ENCODE results near the gene SPAG7. TPM values are rescaled to one million over a fixed set of nuclear protein-coding genes. Genes with fewer than 3 reads are reported as not detected.

Gene SPAG7
- total RNA-seq, 1 donor from 2014 or later: 50.3 TPM

DNA sequence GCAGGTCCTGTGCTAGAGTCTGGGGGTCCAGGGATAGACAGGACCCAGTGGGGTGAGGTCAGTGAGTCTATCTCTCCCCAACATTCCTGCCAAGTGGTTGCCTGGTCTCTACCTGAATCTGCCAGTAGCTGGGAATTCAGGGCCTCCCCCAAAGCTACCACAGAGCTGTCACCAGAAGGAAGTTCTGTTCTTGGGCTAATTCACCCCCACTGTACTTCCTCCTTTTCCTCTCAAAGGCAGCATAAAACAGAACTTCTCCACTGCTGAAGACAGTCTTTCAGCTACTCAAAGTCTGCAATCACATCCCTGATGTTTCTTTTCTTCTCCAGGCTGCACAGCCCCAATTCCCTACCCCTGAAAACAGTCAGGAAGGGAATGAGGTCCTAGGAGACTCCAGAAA, 11.1 kb upstream of the SPAG7 start:
- intact Hi-C loops (cut with micrococcal nuclease): no loop called here

DNA sequence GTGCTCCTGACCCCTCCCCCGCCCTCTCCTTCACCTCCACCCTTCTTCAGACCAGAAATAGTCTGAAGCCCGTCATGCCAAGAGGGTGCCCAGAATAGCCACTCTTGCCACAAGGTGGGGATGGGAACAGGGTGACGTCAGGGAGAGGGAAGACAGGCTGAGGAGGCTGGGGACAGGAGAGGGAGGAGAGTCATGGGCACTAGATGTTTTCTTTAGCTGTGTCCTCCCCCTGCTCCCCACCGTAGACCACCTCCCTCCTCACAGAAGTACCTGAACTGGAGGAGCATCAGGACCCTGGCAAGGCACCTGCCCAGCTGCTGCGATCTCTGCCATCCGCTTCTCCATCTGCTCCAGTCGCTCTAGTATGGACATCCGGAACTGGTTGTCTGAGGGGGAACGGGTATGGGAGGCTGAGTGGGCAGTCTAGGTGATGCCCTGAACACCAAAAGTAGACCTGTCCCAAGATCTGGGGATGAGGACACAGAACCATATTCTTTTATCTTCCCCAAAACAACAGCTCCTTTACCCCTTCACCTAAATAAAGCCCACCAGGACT, 6.6 kb upstream of the SPAG7 start:
- intact Hi-C loops (cut with micrococcal nuclease): no loop called here

DNA sequence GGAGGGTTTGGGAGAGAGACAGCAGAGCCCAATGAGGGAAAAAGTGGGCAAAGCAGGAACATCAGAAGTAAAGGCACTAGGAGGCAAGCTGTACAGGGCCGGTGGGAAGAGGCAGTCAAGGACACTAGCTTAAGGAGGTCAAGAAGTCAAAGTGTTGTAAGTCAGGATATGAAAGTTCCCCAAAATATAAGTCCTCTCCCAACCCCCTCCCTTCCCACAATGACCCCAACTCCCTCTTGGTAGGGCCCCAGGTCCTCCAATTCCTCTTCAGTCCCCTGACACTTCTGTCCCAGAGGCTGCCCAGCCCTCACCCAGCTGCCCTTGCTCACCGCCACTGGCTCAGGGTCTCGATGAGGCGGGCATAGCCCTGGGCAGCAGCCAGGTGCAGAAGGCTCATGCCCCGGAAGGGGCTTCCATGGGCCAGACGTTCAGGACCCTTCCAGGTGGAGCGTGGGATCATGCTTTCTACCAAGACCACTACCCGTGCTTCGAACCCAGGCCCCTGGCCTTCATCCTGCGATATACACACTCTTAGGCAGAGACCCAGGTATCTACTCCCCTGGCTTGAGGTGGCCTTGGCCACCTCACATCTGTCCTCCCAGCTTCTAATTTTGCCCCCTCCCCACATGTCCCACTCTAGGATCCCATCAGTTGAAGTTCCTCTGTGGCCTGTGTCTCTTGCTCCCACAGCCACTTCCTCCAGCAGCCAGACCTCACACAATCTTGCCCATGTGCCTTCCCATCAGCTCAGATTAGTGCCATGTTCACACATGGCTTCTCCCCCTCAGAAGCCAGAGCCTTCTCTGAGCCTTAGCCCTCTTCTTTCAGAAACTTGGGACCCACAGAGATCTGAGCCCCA, 5.9 kb upstream of the SPAG7 start:
- intact Hi-C loops (cut with micrococcal nuclease): no loop called here

DNA sequence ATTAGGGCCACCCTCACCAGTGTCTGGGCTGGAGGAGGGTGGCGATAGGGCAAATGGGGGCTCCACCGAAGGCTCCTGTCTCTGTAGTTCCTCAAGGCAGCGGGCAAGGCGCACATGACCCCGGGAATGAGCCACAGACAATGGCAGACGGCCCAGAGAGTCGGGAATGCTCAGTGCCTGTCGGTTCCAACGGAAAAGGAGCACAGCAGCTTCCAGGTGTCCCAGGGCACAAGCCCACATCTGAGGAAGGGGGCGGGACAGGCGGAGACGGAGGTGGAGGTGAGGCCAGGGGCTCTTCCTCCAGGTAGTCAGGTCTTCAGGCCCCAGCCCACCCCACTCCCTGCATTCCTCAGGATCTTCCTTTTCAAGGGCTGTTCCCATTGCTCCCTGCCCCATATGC, 5.1 kb upstream of the SPAG7 start:
- intact Hi-C loops (cut with micrococcal nuclease): no loop called here

DNA sequence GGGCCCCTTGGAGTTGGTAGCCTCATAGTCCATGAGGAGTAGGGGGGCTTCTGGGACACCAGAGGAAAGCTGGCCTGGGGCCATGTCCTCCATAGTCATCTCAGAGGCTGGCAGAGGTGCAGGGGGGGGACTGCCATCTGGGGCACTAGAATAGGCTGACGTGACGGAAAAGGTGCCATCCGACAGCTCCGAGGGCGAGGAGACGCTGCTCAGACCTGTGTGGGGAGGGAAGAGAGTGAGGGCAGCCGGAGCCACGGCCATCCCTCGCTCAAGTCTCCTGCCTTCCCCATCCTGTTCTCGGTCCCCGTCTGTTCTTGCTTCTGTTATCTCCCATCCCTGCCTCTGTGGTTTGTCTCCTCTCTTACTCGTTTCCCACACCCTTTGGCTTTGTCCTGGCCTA, 4.7 kb upstream of the SPAG7 start:
- intact Hi-C loops (cut with micrococcal nuclease): no loop called here

DNA sequence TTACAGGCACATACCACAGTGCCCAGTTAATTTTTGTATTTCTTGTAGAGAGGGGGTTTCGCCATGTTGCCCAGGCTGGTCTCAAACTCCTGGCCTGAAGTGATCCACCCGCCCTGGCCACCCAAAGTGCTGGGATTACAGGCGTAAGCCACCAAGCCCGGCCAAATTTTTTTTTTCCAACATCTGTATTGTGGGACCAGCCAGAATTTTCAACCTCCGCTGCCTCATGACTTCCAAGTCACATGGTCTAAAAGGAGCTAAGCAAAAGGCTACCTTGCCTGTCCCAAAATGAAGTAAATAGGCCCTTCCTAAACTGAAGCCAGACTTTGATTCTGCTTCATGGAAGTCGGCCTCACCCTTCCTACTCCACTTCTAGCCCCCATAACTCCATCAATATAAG, 4.2 kb upstream of the SPAG7 start:
- intact Hi-C loops (cut with micrococcal nuclease): no loop called here

DNA sequence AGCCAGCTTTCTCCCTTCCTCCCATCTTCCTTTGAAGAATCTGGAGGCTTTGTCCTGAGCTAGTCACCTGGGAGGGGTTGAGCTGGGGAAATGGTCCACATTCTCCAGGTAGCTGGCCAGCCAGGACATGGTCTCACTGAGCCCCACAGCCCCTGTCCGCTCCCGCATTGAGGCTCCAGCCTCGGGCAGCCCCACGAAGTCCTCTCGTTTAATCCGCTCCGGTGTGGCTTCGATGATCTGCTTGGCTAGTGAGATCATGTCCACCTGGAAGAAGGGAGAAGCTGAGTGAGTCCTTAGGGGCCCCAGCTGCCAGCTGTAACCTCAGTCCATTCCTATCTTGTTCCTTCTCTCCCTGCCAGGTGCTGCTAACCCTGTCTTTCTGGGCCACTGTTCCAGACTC, 2.7 kb upstream of the SPAG7 start:
- intact Hi-C loops (cut with micrococcal nuclease): no loop called here

DNA sequence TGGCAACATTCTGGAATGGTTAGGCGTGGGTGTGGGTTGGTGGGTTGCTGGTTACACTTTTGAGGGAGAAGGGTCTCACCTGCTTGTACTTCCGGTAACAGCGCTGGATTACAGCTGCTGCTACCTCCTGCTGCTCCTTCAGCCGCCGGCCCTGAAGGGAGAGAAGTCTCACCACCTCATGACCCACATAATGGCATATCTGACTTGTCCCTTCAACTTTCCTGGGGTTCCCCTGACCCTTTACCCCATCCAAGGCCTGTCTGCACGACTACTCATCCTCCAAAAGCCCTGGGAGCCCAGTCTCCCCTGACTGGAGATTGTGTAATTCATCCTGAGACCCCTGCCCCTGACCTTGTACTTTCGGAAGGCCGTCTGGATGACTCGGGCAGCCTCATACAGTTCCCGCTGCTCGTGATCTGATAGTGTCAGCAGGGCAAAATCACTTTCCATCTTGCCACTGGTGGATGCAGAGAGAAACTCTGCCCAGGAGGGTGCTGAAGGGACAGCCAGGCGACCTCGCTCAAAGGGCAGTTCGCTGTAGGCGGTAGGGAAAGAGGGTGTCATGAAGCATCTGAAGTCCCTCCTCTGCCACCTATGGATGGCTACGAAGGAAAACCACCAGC, 2.0 kb upstream of the SPAG7 start:
- intact Hi-C loops (cut with micrococcal nuclease): no loop called here

DNA sequence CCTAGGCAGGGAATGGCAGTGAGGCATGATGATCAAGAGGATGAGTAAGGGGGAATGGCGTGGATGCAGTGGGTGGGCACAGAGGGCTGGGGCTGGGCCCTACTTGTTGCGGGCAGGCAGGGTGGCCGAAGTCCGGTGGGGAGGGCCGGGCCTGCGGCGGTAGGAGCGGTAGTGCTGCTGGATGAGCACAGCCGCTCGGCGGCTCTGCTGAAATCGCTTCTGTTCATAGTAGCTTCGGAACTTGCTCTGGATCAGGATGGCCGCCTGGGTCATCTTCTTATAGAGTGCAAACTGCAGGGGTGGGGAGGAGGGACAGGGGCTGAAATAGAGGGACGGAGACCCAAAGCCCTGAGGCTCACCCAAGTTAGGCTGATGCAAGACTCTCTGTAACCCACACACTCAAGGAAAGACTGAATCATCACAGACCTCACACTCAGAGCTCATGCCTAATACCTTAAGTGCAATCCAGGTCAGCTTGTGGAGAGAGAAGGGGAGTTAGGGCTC, 1.5 kb upstream of the SPAG7 start:
- intact Hi-C loops (cut with micrococcal nuclease): no loop called here

DNA sequence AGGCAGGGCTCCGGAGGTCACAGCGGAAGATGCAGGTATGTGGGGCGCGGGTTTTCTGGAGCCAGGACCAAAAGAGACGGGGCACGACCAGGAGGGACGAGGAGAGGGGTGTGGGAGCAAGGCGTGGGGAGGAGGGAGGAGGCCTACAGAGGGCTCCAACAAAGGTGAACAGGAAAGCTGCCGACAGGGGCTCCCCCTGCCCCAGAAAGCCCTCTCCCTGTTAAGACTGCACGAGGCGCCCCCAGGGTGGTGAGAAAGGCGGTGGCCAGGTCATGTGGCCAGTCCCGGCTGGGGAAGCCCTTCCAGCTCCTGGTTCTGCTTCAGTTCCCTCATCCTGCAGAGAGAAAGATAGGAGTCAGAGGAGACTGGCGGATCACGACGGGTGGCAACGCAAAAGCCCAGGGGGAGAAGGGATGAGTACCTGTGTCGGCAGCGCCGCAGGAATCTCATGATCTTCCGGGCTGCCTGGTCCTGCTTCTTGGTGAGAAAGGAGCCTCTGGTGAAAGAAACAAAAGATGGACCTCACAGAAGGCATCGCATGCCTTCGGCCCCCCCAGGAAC, 949 bp upstream of the SPAG7 start:
- intact Hi-C loops (cut with micrococcal nuclease): no loop called here

DNA sequence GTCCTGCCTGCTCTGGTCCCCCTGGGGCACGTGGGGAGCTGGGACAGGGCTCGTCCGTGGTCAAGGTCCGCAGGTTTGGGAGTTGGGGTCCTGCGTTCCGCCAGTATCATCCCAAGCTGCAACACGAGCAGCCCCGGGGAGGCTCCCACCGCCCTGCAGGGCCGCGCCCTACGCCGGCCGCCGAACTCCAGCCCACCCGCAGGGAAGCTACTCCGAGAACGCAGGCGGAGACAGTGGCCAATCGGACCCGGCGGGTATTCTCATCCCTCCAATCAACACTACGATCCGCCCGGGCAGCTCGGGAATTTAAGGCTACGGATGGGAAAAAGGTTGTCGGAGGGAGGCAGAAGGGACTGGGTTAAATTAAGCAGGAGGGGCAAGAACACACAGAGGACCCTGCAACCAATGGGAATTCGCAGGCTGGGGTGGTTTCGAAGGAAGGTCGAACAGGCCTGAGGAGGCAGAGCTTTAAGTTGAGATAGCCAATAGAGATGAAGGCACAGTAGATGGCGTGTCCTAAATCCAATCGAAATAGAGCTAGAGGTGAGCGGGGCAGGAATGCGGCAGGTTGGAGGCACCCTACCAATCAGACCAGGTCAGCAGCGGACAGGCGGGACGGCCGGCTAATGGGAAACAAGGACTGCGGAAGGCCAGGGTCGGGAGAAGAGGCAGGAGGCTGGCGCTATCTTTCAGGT, 626 bp downstream of the SPAG7 start:
- intact Hi-C loops (cut with micrococcal nuclease): loop anchor here (1.0 kb wide), 4 partner anchors 18 to 58 kb away; partner anchors contain the start of genes CAMTA2, RNF167 and SLC25A11

DNA sequence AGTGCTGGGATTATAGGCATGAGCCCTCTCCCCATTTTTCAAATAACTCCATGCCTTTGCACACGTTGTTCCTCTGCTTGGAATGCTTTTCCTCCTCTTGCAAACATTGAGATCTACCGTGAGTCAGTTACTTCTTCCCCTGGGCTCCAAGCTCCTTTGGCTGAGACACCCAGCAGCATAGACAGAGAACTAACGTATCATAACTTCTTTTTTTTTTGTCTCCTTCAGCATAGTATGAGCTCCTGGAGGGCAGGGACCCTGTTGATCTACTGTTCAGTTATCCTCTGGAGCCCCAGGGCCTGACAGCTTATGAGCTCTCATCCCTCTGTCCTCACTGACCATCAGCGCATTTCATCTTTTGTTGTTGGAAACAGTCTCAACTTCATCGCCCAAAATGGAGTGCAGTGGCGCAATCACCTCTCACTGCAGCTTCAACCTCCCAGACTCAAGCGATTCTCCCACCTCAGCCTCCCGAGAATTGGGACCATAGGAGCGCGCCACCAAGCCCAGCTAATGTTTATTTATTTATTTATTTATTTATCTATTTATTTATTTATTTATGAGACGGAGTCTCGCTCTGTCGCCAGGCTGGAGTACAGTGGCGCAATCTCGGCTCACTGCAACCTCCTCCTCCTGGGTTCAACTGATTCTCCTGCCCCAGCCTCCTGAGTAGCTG, 2.2 kb downstream of the SPAG7 start:
- intact Hi-C loops (cut with micrococcal nuclease): no loop called here

DNA sequence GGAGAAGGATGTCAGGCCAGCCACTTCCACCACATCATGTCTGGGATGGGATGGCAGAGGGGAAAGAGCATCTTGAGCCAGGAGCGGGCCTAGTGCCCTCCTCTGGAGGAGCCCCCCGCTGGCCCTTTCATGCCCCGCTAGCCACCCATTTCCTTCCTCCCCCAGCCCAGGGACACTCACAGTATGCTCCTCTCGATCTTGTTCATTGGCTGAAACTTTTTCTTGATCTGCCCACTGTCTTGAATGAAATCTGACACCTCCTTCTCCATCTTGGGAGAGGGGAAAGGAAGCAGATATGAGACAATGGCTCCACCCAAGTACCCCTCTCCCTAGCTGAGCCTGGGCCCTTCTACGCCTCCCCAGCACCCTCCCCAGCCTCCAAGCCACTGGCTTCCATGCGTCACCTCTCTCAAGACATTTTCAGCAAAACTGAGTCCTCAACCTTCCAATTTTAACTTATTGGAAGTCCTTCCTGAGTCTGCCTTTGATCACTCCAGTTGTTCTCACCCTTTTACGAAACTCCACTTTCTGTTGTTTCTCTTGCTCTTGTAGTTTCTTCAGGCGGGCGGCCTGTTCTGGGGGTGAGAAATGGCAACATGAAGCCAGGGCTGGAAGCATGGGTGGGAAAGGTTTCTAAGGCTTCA, 7.2 kb downstream of the SPAG7 start:
- intact Hi-C loops (cut with micrococcal nuclease): no loop called here

DNA sequence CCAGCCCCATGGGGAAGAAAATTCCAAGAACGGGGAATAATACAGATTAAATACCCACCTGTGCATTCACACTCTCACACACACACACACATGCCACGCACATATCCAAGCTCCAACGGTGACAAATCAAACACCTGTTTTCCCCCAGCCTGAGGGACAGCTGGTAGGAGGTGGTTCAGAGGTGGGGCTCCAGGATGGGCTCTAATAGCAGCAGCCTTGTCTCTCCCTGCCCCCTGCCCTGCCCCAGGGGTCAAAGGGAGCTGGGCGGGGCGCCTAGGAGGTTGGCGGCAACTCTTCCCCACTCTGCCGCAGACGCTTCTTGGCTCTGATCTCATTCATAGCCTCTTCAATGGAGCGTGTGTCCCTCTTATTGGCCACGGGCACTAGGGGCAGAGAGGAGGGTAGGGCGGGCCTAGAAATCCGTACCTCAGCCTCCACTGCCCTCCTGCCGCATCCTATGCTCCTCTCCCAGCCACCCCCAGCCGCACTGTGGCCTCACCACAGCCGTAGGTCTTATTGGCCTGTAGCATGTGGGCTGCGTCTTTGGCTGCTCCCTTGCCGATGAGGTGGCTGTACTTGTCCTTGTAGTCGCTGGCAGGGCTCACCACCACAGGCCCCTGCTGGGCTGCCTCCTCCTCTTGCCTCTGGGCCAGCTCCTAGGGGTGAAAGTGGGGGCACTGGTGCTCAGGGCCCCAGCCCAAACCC, 8.2 kb downstream of the SPAG7 start:
- intact Hi-C loops (cut with micrococcal nuclease): no loop called here

DNA sequence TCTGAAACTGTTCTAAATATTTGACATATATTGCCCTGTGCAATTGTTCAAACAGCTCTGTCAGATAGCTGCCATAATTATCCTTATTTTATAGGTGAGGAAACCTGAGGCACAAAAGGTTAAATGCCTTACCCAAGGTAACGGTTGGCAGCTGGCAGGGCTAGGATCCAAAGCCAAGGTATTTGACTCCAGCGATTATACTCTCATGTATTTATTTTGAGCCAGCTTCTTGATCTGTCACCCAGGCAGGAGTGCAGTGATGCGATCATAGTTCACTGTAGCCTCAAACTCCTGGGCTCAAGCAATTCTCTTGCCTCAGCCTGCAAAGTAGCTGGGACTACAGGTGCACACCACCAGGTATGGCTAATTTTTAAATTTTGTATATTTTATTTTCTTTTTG, 9.5 kb downstream of the SPAG7 start:
- intact Hi-C loops (cut with micrococcal nuclease): no loop called here

DNA sequence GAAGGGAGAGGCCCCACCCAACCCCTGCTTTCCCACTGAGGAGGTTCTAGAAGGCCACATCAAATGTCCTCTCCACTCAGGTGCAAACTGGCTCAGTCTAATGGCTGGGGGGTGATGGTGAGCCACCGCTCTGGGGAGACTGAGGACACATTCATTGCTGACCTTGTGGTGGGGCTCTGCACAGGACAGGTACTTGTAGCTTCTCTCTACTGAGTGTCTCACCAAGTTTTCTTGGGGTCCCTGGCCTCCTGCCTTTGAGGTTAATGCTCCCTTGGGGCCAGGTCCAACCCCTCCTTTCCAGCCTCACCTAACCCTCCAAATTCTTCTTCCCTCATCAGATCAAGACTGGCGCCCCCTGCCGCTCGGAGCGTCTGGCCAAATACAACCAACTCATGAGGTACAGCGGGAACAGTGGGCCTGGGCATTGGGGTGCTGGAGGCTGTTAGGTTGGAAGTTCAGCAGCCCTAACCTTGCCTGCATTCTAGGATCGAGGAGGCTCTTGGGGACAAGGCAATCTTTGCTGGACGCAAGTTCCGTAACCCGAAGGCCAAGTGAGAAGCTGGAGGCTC, 11.0 kb downstream of the SPAG7 start:
- intact Hi-C loops (cut with micrococcal nuclease): no loop called here

DNA sequence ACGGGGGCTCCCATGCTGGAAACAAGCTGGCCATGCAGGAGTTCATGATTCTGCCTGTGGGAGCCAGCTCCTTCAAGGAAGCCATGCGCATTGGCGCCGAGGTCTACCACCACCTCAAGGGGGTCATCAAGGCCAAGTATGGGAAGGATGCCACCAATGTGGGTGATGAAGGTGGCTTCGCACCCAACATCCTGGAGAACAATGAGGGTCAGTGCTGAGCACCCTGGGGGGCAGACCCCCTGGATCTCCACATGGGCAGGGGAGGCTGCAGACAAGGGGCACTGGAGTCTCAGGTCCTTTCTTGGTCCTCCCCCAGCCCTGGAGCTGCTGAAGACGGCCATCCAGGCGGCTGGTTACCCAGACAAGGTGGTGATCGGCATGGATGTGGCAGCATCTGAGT, 12.5 kb downstream of the SPAG7 start:
- intact Hi-C loops (cut with micrococcal nuclease): no loop called here

DNA sequence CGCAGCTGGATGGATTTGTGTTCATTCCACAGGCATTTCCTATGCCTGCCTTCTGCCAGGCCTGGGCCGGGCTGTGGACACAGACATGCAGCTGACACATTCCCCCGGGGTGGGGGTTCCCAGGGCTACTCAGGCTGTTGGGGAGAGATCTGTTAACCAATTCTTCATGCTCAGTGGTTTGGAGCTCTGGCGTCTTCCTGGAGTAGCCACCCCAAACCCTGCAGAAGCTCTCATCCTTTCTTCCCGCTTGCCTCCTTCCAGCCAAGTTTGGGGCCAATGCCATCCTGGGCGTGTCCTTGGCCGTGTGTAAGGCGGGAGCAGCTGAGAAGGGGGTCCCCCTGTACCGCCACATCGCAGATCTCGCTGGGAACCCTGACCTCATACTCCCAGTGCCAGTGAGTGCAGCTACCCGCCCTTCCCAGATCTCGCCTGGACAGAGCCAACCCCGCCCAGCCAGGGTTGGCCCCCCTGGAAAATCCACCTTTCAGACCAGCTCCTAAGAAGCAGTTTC, 14.1 kb downstream of the SPAG7 start:
- intact Hi-C loops (cut with micrococcal nuclease): no loop called here

DNA sequence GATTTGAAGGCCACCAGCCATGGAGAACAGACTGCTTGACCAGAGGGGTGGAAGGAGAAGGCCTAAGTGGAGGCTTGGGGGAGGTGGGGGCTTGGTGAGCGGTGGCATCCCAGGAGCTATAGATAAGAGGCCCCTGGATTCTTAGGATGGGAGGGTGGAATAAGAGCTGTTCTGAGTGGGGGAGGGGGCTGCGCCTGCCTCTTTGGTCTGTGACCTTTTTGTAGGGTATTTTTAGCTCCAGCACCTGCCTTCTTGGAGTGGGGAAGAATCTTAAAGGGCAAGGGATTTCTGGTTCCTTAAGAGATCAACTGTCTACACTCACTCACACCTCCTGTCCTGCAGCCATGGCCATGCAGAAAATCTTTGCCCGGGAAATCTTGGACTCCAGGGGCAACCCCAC, 16.1 kb downstream of the SPAG7 start:
- intact Hi-C loops (cut with micrococcal nuclease): no loop called here

Data from T-helper 2 cell treated with Interferon-gamma antibody and Interleukin-4, amounts not matched to agents 100 ng/mL and 5 ng/mL, for 36 hours (primary cell).